Esophagus muscularis mucosa (tissue), 3 donors: Measurements from ENCODE around the gene GPRIN1.
"Not testable (repeated sequence)": the region's sequence is repeated elsewhere in the genome, so short reads cannot be mapped to it uniquely, and the experiment has no call there.

Experiments used
- CTCF ChIP-seq, 3 experiments: fragments of 200-600 bp in 2 of 3; fragments of 450-650 bp in 1 of 3; sonication (generic) in 2 of 3; IDR thresholded peaks; one replicate each; pipeline ENCODE4 v1.5.1; 2017 to 2019; ENCODE audit warnings: antibody characterized with exemption in 3 of 3, mild to moderate bottlenecking in 2 of 3, moderate library complexity in 1 of 3
- POLR2AphosphoS5 ChIP-seq, 2 donors: sonication (generic); formaldehyde crosslinking; IDR thresholded peaks; one replicate each; pipeline ENCODE4 v1.6.1; 2017; ENCODE audit warnings: antibody characterized with exemption in 2 of 2

DNA sequence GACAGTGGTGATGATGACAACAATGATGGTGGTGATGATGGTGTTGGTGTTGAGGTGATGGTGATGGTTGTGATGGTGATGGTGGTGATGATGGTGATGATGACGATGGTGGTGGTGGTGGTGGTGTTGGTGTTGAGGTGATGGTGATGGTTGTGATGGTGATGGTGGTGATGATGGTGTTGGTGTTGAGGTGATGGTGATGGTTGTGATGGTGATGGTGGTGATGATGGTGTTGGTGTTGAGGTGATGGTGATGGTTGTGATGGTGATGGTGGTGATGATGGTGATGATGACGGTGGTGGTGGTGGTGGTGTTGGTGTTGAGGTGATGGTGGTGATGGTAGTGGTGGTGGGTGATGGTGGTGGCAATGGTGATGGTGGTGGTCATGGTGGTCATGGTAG lies 18.3 kb downstream of the GPRIN1 start:
- TF ChIP-seq CTCF, POLR2AphosphoS5 (IDR thresholded peaks at IDR 0.05): not testable (repeated sequence)
